ENCODE results near the gene PPIL1. TPM values are rescaled to one million over a fixed set of nuclear protein-coding genes. Genes with fewer than 3 reads are reported as not detected.
A peak's percentile ranks its signal among the peaks of the same experiment; 100 is the strongest.

Gene PPIL1
- polyA plus RNA-seq, 2 of the 4 experiments (the other 2 are of a cell fraction): 42.6 to 60.0 TPM

GRCh38 chr6:36884610-36885009, 10.0 kb upstream of the PPIL1 start:
- POLR2A ChIA-PET: no interaction called here
- no peak overlapping the region for H3K4me2 ChIP-seq
- TF ChIP-seq KDM5A (IDR thresholded peaks at IDR 0.05) (no peak), NPAS2 (CRISPR knock-in tag; IDR thresholded peaks at IDR 0.05; ENCODE audit: borderline replicate concordance) (no peak)
- DNase-seq (ENCODE audit: low read depth in 1 of 2, low spot score in 1 of 2): no peak
- H3K4me1 ChIP-seq: peaks cover 5% of the 10 kb centered on the region; the same call in 1 of the 3 replicates
- no peak overlapping the region for H3K27ac ChIP-seq
- FAIRE-seq: no peak
- 82% methylated on average over 3 of the region's 3 CpGs for WGBS (ENCODE audit: missing lambda C conversion rate)
- no peak for ATAC-seq
- H3K9me3 ChIP-seq: no peaks in the 10 kb centered on the region
- H3K4me3 ChIP-seq: no peak overlapping the region
- CTCF ChIA-PET: interaction anchor here (0.8 to 2.9 kb wide), 17 partner anchors 10 to 336 kb away, joined by 3 to 42 read pairs (median 5); partner anchors contain the start of gene PPIL1

DNA sequence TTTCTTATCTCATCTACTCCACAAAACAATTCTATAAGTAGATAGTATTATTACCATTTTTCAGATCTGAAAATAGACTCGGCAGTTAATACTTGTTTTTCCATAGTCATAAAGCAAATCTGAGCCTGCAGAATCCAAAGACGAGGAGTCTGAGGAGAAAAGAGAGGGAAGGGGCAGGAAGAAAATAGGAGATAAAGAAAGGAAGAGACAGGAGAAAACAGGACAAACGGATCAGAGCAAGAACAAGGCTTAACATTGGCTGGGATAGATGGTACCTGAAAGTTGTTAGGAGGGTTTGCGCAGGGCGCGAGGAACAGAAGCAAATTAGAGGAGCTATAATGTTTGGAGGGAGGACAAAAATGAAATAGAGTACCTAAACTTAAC, 639 bp upstream of the PPIL1 start:
- WGBS (ENCODE audit: missing lambda C conversion rate): 51% methylated on average over 6 of the region's 6 CpGs
- ChIA-PET CTCF (interaction anchor here (0.9 to 4.1 kb wide), 7 partner anchors 10 to 185 kb away, joined by 3 to 34 read pairs (median 4); partner anchors contain the start of gene C6orf89), POLR2A (interaction anchor here (0.9 to 1.8 kb wide), 5 partner anchors 10 to 143 kb away, joined by 3 to 12 read pairs (median 4); partner anchors contain the start of genes C6orf89 and MTCH1)
- no peaks in the 10 kb centered on the region for H3K9me3 ChIP-seq
- peak overlapping the region; percentile 65 for H3K4me3 ChIP-seq
- H3K4me2 ChIP-seq: peak overlapping the region; percentile 85
- DNase-seq (ENCODE audit: low read depth in 1 of 2, low spot score in 1 of 2) (no peak), ATAC-seq (no peak), FAIRE-seq (no peak)
- peak overlapping the region; percentile 88 to 98 for H3K27ac ChIP-seq
- peaks cover 9% of the 10 kb centered on the region; the same call in 2 of the 3 replicates for H3K4me1 ChIP-seq
- TF ChIP-seq BCL3 (IDR thresholded peaks at IDR 0.05): no peak
- TF ChIP-seq, protein P1, sequence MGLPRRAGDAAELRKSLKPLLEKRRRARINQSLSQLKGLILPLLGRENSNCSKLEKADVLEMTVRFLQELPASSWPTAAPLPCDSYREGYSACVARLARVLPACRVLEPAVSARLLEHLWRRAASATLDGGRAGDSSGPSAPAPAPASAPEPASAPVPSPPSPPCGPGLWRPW (IDR thresholded peaks at IDR 0.05): no peak
- TF ChIP-seq JUNB (IDR thresholded peaks at IDR 0.05): no peak
- no peak for TF ChIP-seq MAFK (IDR thresholded peaks at IDR 0.05; ENCODE audit: partially characterized antibody)
- no peak for TF ChIP-seq FOXS1 (CRISPR knock-in tag; IDR thresholded peaks at IDR 0.05)
- TF ChIP-seq RARB (CRISPR knock-in tag; IDR thresholded peaks at IDR 0.05): no peak
- no peak for TF ChIP-seq CBX8 (IDR thresholded peaks at IDR 0.05)
- TF ChIP-seq NR3C1 (IDR thresholded peaks at IDR 0.05): no peak
- no peak for TF ChIP-seq POLR2AphosphoS2 (conservative IDR thresholded peaks at IDR 0.05; ENCODE audit: low read length)
- TF ChIP-seq CHD4 (IDR thresholded peaks at IDR 0.05; ENCODE audit: borderline replicate concordance): no peak
- no peak for TF ChIP-seq KDM1A (IDR thresholded peaks at IDR 0.05; ENCODE audit: low read depth)
- no peak for TF ChIP-seq NFE2L2 (conservative IDR thresholded peaks at IDR 0.05; ENCODE audit: low read length)
- TF ChIP-seq HOXB13 (CRISPR knock-in tag; IDR thresholded peaks at IDR 0.05; ENCODE audit: low read depth): no peak
- no peak for TF ChIP-seq EHMT2 (IDR thresholded peaks at IDR 0.05; ENCODE audit: low read depth)
- TF ChIP-seq ESRRA (IDR thresholded peaks at IDR 0.05; ENCODE audit: borderline replicate concordance, low read length): no peak
- no peak for TF ChIP-seq ZNF302 (CRISPR knock-in tag; IDR thresholded peaks at IDR 0.05)
- TF ChIP-seq, protein P2, sequence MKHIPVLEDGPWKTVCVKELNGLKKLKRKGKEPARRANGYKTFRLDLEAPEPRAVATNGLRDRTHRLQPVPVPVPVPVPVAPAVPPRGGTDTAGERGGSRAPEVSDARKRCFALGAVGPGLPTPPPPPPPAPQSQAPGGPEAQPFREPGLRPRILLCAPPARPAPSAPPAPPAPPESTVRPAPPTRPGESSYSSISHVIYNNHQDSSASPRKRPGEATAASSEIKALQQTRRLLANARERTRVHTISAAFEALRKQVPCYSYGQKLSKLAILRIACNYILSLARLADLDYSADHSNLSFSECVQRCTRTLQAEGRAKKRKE (CRISPR knock-in tag; IDR thresholded peaks at IDR 0.05; ENCODE audit: low read depth): no peak

DNA sequence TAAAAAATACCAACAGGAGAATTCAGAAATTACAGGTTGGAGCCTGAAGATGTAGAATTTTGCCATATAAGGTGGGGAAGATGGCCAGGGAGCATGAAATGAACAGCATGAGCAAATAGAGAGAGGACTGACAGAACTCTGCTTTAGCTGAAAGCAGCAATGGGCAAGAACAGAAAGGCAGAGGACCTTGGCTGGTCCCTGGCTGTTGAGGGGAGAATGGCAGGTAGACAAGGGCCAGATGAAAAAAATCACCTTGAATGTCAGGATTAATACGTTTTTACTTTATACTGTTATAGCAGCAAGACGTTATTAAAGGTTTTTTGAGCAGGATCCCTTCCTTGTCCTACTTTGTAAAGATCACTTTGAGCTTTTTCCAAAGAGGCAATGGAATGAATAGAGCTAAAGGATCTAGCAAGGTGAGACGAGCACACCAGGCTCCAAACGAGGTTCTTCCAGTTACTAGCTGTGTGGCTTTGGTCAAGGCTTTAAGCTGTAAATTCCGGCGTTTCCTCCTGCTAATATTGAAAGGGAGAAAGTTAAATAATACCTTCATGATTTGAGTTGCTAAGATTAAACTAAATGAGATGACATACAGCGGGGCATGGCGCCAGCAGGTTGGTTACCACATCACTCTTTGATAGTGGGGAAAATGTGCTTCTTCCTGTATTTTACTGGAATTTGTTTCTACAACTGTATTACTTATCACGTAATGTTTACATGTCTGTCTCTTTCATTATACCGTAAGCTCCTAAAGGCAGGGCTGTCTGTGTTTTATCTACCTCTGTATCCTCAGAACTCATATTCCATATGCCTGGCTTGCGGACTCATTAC, 776 bp downstream of the PPIL1 start:
- Histone ChIP-seq H3K4me1 (peaks cover 9% of the 10 kb centered on the region; the same call in 2 of the 3 replicates), H3K4me3 (peak overlapping the region; percentile 65), H3K4me2 (peak overlapping the region; percentile 94), H3K9me3 (no peaks in the 10 kb centered on the region), H3K27ac (peak overlapping the region; percentile 88 to 98)
- FAIRE-seq: no peak
- ChIA-PET CTCF (interaction anchor here (1.4 to 4.1 kb wide), 4 partner anchors 11 to 108 kb away, joined by 4 to 34 read pairs (median 6); partner anchors contain the start of gene C6orf89), POLR2A (interaction anchor here (1.0 to 1.8 kb wide), 4 partner anchors 10 to 112 kb away, joined by 3 to 12 read pairs (median 8); partner anchors contain the start of genes C6orf89 and MTCH1)
- ATAC-seq: peak in 1 of 2 experiments; percentile 44; a peak in 2 of 6 replicates
- 3% methylated on average over 11 of the region's 11 CpGs for WGBS (ENCODE audit: missing lambda C conversion rate)
- DNase-seq (ENCODE audit: low read depth in 1 of 2, low spot score in 1 of 2): peak; percentile 26 to 36
- TF ChIP-seq MAFK (IDR thresholded peaks at IDR 0.05; ENCODE audit: partially characterized antibody): no peak
- no peak for TF ChIP-seq FOSB (CRISPR knock-in tag; IDR thresholded peaks at IDR 0.05)
- no peak for TF ChIP-seq HEYL (CRISPR knock-in tag; IDR thresholded peaks at IDR 0.05)
- TF ChIP-seq NPAS2 (CRISPR knock-in tag; IDR thresholded peaks at IDR 0.05; ENCODE audit: borderline replicate concordance): no peak
- no peak for TF ChIP-seq CBX2 (IDR thresholded peaks at IDR 0.05; ENCODE audit: borderline replicate concordance, low read depth)
- TF ChIP-seq, protein P3, sequence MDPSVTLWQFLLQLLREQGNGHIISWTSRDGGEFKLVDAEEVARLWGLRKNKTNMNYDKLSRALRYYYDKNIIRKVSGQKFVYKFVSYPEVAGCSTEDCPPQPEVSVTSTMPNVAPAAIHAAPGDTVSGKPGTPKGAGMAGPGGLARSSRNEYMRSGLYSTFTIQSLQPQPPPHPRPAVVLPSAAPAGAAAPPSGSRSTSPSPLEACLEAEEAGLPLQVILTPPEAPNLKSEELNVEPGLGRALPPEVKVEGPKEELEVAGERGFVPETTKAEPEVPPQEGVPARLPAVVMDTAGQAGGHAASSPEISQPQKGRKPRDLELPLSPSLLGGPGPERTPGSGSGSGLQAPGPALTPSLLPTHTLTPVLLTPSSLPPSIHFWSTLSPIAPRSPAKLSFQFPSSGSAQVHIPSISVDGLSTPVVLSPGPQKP (IDR thresholded peaks at IDR 0.05; ENCODE audit: low read depth, low read length): no peak
- TF ChIP-seq MYC (IDR thresholded peaks at IDR 0.05; ENCODE audit: borderline replicate concordance, low read length): no peak
- no peak for TF ChIP-seq ZFP36 (IDR thresholded peaks at IDR 0.05; ENCODE audit: borderline replicate concordance, partially characterized antibody)
- TF ChIP-seq, protein P4, sequence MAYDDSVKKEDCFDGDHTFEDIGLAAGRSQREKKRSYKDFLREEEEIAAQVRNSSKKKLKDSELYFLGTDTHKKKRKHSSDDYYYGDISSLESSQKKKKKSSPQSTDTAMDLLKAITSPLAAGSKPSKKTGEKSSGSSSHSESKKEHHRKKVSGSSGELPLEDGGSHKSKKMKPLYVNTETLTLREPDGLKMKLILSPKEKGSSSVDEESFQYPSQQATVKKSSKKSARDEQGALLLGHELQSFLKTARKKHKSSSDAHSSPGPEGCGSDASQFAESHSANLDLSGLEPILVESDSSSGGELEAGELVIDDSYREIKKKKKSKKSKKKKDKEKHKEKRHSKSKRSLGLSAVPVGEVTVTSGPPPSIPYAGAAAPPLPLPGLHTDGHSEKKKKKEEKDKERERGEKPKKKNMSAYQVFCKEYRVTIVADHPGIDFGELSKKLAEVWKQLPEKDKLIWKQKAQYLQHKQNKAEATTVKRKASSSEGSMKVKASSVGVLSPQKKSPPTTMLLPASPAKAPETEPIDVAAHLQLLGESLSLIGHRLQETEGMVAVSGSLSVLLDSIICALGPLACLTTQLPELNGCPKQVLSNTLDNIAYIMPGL (CRISPR knock-in tag; IDR thresholded peaks at IDR 0.05; ENCODE audit: borderline replicate concordance): no peak
- no peak for TF ChIP-seq KDM1A (IDR thresholded peaks at IDR 0.05; ENCODE audit: low read depth)
- TF ChIP-seq RFX5 (IDR thresholded peaks at IDR 0.05): no peak
- no peak for TF ChIP-seq POLR2A (IDR thresholded peaks at IDR 0.05; ENCODE audit: low read length)

All from A549 (cell line).